HG03432 (cell line): ENCODE measurements around the gene TBL1X.
"Not testable (repeated sequence)": the region's sequence is repeated elsewhere in the genome, so short reads cannot be mapped to it uniquely, and the experiment has no call there.

ENCODE experiments used
- ATAC-seq: cut with Tn5 transposase; IDR thresholded peaks from one replicate; pipeline ENCODE4 v1.9.1; 2021; ENCODE audit warnings: mild to moderate bottlenecking, moderate library complexity; ENCODE audit not compliant: unreplicated experiment

TBL1X gene

GRCh38 chrX:9533611-9534010 is 68.8 kb downstream of the TBL1X start:
- ATAC-seq, result no peak

GRCh38 chrX:9534686-9535085 is 69.8 kb downstream of the TBL1X start:
- no peak for ATAC-seq

- no peak for ATAC-seq
Observed at GRCh38 chrX:9535101-9535500, 70.2 kb downstream of the TBL1X start.

DNA sequence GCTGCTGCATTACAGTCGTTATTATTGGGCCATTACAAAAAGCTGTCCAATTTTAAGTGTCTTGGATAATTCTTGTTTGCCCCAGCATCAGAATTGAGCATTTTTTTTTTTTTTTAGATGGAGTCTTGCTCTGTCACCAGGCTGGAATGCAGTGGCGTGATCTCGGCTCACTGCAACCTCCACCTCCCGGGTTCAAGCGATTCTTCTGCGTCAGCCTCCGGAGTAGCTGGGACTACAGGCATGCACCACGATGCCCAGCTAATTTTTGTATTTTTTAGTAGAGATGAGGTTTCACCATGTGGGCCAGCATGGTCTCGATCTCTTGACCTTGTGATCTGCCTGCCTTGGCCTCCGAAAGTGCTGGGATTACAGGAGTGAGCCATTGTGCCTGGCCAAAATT is 71.3 kb downstream of the TBL1X start:
- ATAC-seq, result not testable (repeated sequence)

DNA sequence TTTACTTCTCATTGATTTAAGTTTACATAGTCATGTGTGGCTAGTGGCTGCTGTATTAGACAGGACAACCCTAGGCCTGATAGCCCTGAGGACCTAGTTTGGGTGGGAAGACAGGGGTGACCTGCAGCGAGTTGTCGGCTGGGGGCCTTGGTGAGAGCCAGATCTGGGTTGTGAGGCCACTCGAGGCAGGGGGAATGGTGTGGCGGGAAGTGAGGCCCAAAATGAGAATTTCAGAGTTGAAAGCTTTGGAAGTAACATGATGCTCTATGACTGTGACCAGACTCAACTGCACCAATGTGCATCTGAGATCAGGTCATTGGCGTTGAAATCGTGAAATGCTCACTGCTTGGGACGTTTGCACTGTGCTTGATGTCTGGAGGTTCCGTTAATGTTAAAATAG is 72.9 kb downstream of the TBL1X start:
- ATAC-seq, result no peak

- no peak for ATAC-seq
Observed at GRCh38 chrX:9538544-9539045, 73.7 kb downstream of the TBL1X start.

GRCh38 chrX:9539605-9540387 is 74.9 kb downstream of the TBL1X start:
- no peak for ATAC-seq

GRCh38 chrX:9542106-9542760 is 77.4 kb downstream of the TBL1X start:
- no peak for ATAC-seq

DNA sequence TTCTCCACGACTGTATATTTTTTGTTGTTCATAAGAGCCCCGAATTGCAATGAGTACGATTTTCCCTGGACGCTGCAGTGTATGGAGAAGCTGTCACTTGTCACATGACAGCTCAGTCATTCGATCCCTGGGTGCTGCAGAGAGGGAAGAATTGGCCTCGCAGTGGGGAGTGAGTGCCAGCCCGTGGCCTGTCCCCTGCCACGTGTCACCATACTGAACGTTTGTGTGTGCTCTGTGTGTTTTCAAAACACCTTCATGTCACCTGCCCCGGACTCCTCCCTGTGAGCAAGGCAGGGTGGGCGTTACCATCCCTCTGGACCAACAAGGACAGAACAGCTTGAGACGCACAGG is 77.9 kb downstream of the TBL1X start:
- ATAC-seq, result no peak

- ATAC-seq, result no peak
Observed at GRCh38 chrX:9555354-9555753, 90.5 kb downstream of the TBL1X start.

- no peak for ATAC-seq
Observed at GRCh38 chrX:9557091-9557490, 92.2 kb downstream of the TBL1X start.

DNA sequence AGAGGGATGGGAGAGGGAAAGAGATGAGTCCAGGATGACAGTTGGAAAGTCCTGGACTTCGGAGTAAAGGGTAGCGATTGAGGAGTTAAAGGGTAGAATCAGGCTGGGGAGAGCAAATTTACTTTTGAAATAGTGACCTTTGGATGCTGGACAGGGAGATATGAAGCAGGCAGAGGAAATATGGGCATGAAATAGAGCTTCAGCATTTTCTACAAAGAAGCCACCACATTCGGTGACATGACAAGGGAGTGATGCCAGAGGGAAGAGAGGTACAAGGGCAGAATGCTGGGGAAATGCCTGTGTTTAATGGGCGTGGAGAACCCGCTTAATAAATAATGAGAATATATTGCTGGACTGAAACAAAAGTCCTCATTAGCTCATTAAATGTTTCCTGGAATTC is 92.7 kb downstream of the TBL1X start:
- no peak for ATAC-seq

- ATAC-seq, result no peak
Observed at GRCh38 chrX:9558615-9559014, 93.8 kb downstream of the TBL1X start.

GRCh38 chrX:9560219-9560618 is 95.4 kb downstream of the TBL1X start:
- ATAC-seq, result no peak

- no peak for ATAC-seq
Observed at GRCh38 chrX:9561199-9561598, 96.3 kb downstream of the TBL1X start.

GRCh38 chrX:9562851-9563250 is 98.0 kb downstream of the TBL1X start:
- ATAC-seq, result no peak

DNA sequence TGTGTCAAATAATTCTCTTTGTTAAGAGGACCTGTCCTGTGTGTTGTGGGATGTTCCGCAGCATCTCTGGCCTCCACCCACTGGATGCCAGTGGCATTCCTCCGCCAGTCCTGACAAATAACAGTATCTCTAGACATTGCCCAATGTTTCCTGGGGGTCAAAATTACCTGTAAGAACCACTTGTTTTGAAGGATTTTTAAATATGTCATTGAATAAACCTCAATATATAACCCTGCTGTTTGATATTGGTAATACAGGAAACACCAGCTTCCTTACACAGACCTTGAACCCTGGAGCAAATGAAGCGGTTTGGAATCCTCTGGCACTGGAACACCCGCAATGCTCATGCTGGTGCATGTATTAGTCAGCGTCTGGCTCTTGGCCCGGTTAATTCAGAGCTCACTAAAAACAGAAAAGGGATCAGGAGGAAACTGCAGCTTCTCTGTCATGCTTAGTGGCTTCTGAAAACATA is 101.3 kb downstream of the TBL1X start:
- ATAC-seq, result no peak

GRCh38 chrX:9569876-9570301 is 105.0 kb downstream of the TBL1X start:
- ATAC-seq, result no peak

DNA sequence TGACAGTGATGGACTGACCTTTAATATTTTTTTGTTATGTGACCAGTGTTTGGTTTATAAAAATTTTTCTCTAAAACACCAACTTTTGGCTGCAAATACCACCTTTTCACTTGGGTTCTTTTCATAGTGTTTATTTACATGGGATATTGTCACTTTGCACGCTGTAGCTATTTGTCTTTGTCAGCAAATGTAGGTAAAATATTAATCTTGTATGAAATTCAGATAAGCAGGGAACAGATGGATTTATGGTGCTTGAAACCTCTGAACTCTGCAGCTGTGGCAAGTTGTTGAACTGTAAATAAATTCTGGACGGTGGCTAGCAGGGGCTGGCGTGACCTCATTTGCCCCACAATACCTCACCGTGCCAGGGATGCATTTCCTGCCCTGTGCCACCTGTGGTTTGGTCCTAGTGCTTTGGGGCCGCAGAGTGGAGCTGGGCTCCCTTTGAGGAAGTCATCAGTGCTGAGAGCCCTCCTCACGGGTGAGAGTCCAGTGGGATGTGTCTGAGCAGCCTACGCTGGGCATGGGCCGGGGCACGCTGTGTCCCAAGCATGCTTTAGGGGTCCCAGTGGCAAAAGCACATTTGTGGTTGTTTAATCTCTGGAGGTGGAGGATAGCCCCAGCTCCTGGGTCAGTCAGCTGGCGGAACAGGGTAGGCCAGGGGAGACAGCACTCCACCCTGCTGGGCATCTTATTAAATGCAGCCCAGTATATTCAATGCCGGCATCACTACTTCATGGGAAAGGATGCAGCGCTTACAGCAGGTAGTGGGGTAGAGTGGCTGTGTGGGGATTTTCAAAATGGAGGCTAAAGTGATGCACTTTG is 108.6 kb downstream of the TBL1X start:
- ATAC-seq, result peak; percentile 59

- no peak for ATAC-seq
Observed at GRCh38 chrX:9576059-9576458, 111.2 kb downstream of the TBL1X start.

- ATAC-seq, result no peak
Observed at GRCh38 chrX:9577555-9577954, 112.7 kb downstream of the TBL1X start.
